ENCODE data around the gene CCR3.

CCR3 gene

GRCh38 chr3:46285931-46286619 is 43.8 kb downstream of the CCR3 start:
- no peak for TF ChIP-seq CTCF (IDR thresholded peaks at IDR 0.05)

GRCh38 chr3:46286947-46287565 is 44.8 kb downstream of the CCR3 start:
- no peak for TF ChIP-seq CTCF (IDR thresholded peaks at IDR 0.05)

GRCh38 chr3:46289551-46289950 is 47.3 kb downstream of the CCR3 start:
- no peak for TF ChIP-seq CTCF (IDR thresholded peaks at IDR 0.05)

GRCh38 chr3:46289966-46290365 is 47.7 kb downstream of the CCR3 start:
- TF ChIP-seq CTCF (IDR thresholded peaks at IDR 0.05): no peak

- TF ChIP-seq CTCF (IDR thresholded peaks at IDR 0.05): no peak
Observed at GRCh38 chr3:46291046-46291445, 48.8 kb downstream of the CCR3 start.

GRCh38 chr3:46293035-46293724 is 50.9 kb downstream of the CCR3 start:
- no peak for TF ChIP-seq CTCF (IDR thresholded peaks at IDR 0.05)

GRCh38 chr3:46293991-46294833 is 52.0 kb downstream of the CCR3 start:
- no peak for TF ChIP-seq CTCF (IDR thresholded peaks at IDR 0.05)
